GM23248 (cell line): ENCODE results near the gene TENM4.

Experiments
- EZH2 ChIP-seq: fragments of 200-600 bp; sonication (generic); IDR thresholded peaks from 2 replicates; pipeline ENCODE4 v1.6.1; 2018; ENCODE audit warnings: antibody characterized with exemption, mild to moderate bottlenecking; ENCODE audit not compliant: insufficient read depth, poor library complexity, severe bottlenecking
- EZH2phosphoT487 ChIP-seq: fragments of 200-600 bp; sonication (generic); IDR thresholded peaks from 2 replicates; pipeline ENCODE4 v1.6.1; 2018; ENCODE audit warnings: antibody characterized with exemption, moderate library complexity, mild to moderate bottlenecking, low read depth; ENCODE audit not compliant: insufficient read depth

- TF ChIP-seq EZH2phosphoT487 (no peak), EZH2 (no peak)
Observed at GRCh38 chr11:78642979-78643675, 797.7 kb downstream of the TENM4 start.
